ENCODE measurements around the gene EXOC3.
"Not testable (repeated sequence)": the region's sequence is repeated elsewhere in the genome, so short reads cannot be mapped to it uniquely, and the experiment has no call there.

DNA sequence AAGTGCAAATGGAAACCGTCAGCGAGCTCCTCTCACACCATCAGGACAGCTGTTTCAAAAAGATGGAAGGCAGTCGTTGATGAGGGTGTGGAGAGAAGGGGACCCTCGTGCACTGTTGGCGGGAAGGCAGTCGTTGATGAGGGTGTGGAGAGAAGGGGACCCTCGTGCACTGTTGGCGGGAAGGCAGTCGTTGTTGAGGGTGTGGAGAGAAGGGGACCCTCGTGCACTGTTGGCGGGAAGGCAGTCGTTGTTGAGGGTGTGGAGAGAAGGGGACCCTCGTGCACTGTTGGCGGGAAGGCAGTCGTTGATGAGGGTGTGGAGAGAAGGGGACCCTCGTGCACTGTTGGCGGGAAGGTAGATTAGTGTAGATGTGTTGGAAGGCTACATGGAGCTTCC is 40.8 kb upstream of the EXOC3 start:
- TF ChIP-seq, protein P1, sequence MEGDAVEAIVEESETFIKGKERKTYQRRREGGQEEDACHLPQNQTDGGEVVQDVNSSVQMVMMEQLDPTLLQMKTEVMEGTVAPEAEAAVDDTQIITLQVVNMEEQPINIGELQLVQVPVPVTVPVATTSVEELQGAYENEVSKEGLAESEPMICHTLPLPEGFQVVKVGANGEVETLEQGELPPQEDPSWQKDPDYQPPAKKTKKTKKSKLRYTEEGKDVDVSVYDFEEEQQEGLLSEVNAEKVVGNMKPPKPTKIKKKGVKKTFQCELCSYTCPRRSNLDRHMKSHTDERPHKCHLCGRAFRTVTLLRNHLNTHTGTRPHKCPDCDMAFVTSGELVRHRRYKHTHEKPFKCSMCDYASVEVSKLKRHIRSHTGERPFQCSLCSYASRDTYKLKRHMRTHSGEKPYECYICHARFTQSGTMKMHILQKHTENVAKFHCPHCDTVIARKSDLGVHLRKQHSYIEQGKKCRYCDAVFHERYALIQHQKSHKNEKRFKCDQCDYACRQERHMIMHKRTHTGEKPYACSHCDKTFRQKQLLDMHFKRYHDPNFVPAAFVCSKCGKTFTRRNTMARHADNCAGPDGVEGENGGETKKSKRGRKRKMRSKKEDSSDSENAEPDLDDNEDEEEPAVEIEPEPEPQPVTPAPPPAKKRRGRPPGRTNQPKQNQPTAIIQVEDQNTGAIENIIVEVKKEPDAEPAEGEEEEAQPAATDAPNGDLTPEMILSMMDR (IDR thresholded peaks at IDR 0.05 in 4 of 5, conservative IDR thresholded peaks at IDR 0.05 in 1 of 5) = not testable (repeated sequence)
- not testable (repeated sequence) for TF ChIP-seq POLR2A (IDR thresholded peaks at IDR 0.05)

All from gastrocnemius medialis (tissue), 4 donors.